ENCODE data around the gene CDH6.

Gene CDH6

DNA sequence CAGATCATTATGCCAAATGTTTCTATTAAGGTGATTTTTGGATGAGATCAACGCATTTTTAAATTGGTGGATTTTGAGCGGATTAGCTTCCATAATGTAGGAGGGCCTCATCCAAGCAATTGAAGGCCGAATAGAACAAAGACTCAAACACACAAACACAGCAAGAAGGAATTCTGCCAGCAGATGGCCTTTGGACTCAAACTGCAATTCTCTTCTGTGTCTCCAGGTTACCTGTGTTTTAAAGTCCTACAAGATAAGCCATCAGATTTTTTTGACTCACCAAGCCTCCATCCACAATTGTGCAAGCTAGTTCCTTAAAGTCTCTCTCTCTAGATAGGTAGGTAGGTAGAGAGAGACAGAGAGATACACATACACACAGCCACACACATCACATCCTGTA, 25.5 kb downstream of the CDH6 start:
- Mint-ChIP-seq H3K27ac (no peak overlapping the region), H3K36me3 (no peaks in the 10 kb centered on the region), H3K9me3 (no peaks in the 10 kb centered on the region), H3K4me3 (no peak overlapping the region), H3K4me1 (no peaks in the 10 kb centered on the region), H3K27me3 (no peaks in the 10 kb centered on the region)
- ATAC-seq, result no peak

GRCh38 chr5:31221001-31221400, 27.5 kb downstream of the CDH6 start:
- Mint-ChIP-seq H3K9me3 (no peaks in the 10 kb centered on the region), H3K27me3 (no peaks in the 10 kb centered on the region), H3K4me1 (no peaks in the 10 kb centered on the region), H3K27ac (no peak overlapping the region), H3K4me3 (no peak overlapping the region), H3K36me3 (no peaks in the 10 kb centered on the region)
- no peak for ATAC-seq

DNA sequence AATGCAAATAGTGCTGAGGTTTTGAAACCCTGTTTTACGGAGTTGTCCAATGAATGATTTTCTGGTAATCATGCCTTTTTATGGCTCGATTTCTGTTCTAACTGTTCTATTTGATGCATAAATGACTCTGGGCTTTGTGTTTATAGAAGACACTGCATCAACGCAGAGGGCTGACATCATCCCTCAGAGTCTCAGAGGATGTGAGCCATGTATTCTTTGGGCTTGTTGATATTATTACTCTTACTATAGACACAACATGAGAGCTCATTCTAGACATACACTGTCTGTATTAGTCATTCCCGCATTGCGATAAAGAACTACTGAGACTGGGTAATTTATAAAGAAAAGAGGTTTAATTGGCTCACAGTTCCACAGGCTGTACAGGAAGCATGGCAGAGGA, 31.6 kb downstream of the CDH6 start:
- Mint-ChIP-seq H3K27me3 (no peaks in the 10 kb centered on the region), H3K27ac (no peak overlapping the region), H3K4me3 (no peak overlapping the region), H3K9me3 (no peaks in the 10 kb centered on the region), H3K4me1 (no peaks in the 10 kb centered on the region), H3K36me3 (no peaks in the 10 kb centered on the region)
- ATAC-seq, result no peak

GRCh38 chr5:31225613-31226012, 32.1 kb downstream of the CDH6 start:
- no peak overlapping the region for H3K4me3 Mint-ChIP-seq
- H3K4me1 Mint-ChIP-seq, result no peaks in the 10 kb centered on the region
- no peak overlapping the region for H3K27ac Mint-ChIP-seq
- H3K36me3 Mint-ChIP-seq, result no peaks in the 10 kb centered on the region
- no peaks in the 10 kb centered on the region for H3K9me3 Mint-ChIP-seq
- no peaks in the 10 kb centered on the region for H3K27me3 Mint-ChIP-seq
- no peak for ATAC-seq

- H3K27ac Mint-ChIP-seq, result no peak overlapping the region
- no peaks in the 10 kb centered on the region for H3K36me3 Mint-ChIP-seq
Observed at GRCh38 chr5:31226651-31227050, 33.2 kb downstream of the CDH6 start.

GRCh38 chr5:31229266-31229665, 35.8 kb downstream of the CDH6 start:
- H3K4me1 Mint-ChIP-seq, result no peaks in the 10 kb centered on the region
- no peak overlapping the region for H3K27ac Mint-ChIP-seq
- no peak overlapping the region for H3K4me3 Mint-ChIP-seq
- H3K36me3 Mint-ChIP-seq, result no peaks in the 10 kb centered on the region
- H3K27me3 Mint-ChIP-seq, result no peaks in the 10 kb centered on the region
- ATAC-seq, result no peak
- no peaks in the 10 kb centered on the region for H3K9me3 Mint-ChIP-seq

More at GRCh38 chr5:31226651-31227050, 33.2 kb downstream of the CDH6 start:
- Mint-ChIP-seq H3K4me3 (no peak overlapping the region), H3K27me3 (no peaks in the 10 kb centered on the region), H3K9me3 (no peaks in the 10 kb centered on the region), H3K4me1 (no peaks in the 10 kb centered on the region)
- ATAC-seq, result no peak

DNA sequence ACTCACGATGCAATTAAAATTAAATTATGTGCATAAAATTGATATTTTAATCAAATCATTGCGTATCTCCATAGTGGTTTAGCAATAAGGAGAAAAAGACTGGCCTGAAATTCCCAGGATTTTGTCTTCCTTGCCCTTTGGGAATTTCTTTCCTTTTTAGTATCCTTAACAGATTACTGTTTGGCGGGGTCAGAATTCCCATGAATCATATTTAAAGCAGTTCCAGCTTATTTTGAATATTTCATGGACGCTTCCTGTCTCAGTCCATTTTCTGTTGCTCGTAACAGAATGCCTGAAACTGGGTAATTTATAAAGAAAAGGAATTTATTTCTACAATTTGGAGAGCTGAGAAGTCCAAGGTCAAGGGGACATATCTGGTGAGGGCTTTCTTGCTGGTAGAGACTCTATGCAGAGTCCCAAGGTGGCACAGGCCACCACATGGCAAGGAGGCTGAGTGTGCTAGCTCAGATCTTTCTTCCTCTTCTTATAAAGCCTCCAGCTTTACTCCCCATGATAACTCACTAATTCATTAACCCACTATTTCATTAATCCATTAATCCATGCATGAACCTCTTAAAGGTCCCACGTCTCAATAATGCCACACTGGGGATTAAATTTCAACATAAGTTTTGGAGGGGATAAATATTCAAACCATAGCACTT, 37.8 kb downstream of the CDH6 start:
- no peak overlapping the region for H3K4me3 Mint-ChIP-seq
- no peak for ATAC-seq
- H3K4me1 Mint-ChIP-seq, result no peaks in the 10 kb centered on the region

GRCh38 chr5:31232273-31232888, 38.9 kb downstream of the CDH6 start:
- no peak for ATAC-seq
- no peak overlapping the region for H3K27ac Mint-ChIP-seq
- H3K27me3 Mint-ChIP-seq, result no peaks in the 10 kb centered on the region
- H3K4me3 Mint-ChIP-seq, result no peak overlapping the region
- H3K36me3 Mint-ChIP-seq, result no peaks in the 10 kb centered on the region
- H3K9me3 Mint-ChIP-seq, result no peaks in the 10 kb centered on the region
- no peaks in the 10 kb centered on the region for H3K4me1 Mint-ChIP-seq

More for the DNA sequence above, 37.8 kb downstream of the CDH6 start:
- no peaks in the 10 kb centered on the region for H3K36me3 Mint-ChIP-seq
- H3K27me3 Mint-ChIP-seq, result no peaks in the 10 kb centered on the region
- H3K27ac Mint-ChIP-seq, result no peak overlapping the region
- H3K9me3 Mint-ChIP-seq, result no peaks in the 10 kb centered on the region

- no peaks in the 10 kb centered on the region for H3K36me3 Mint-ChIP-seq
- ATAC-seq, result no peak
- no peaks in the 10 kb centered on the region for H3K4me1 Mint-ChIP-seq
- H3K4me3 Mint-ChIP-seq, result no peak overlapping the region
- H3K27ac Mint-ChIP-seq, result no peak overlapping the region
- no peaks in the 10 kb centered on the region for H3K27me3 Mint-ChIP-seq
- H3K9me3 Mint-ChIP-seq, result no peaks in the 10 kb centered on the region
Observed at GRCh38 chr5:31235381-31235780, 41.9 kb downstream of the CDH6 start.

GRCh38 chr5:31236339-31236738, 42.9 kb downstream of the CDH6 start:
- Mint-ChIP-seq H3K36me3 (no peaks in the 10 kb centered on the region), H3K27ac (no peak overlapping the region), H3K4me1 (no peaks in the 10 kb centered on the region), H3K4me3 (no peak overlapping the region), H3K27me3 (no peaks in the 10 kb centered on the region), H3K9me3 (no peaks in the 10 kb centered on the region)
- ATAC-seq, result no peak

- no peak overlapping the region for H3K27ac Mint-ChIP-seq
- no peaks in the 10 kb centered on the region for H3K4me1 Mint-ChIP-seq
- no peaks in the 10 kb centered on the region for H3K36me3 Mint-ChIP-seq
- no peak overlapping the region for H3K4me3 Mint-ChIP-seq
- H3K9me3 Mint-ChIP-seq, result no peaks in the 10 kb centered on the region
- ATAC-seq, result no peak
- H3K27me3 Mint-ChIP-seq, result no peaks in the 10 kb centered on the region
Observed at GRCh38 chr5:31237174-31237573, 43.7 kb downstream of the CDH6 start.

DNA sequence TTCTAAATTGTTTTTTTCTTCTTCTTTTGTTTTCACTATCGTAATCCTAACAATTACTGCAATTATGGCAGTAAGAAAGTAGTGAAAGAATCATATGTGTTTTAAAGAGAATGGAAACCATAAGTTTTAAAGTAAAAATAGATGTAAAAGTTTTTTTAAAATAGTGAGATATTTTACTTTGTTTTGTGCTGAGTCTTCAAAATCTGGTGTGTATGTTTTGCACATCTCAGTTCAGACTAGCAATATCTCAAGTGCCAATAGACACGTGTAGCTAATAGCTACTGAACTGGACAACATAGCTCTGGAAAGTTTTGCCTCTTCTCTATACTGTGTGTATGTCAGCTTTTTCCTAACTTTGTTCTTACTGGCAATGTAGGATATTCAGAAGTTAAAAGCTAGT, 45.0 kb downstream of the CDH6 start:
- H3K4me3 Mint-ChIP-seq, result no peak overlapping the region
- H3K9me3 Mint-ChIP-seq, result no peaks in the 10 kb centered on the region
- no peaks in the 10 kb centered on the region for H3K36me3 Mint-ChIP-seq
- no peaks in the 10 kb centered on the region for H3K4me1 Mint-ChIP-seq
- no peak for ATAC-seq
- no peaks in the 10 kb centered on the region for H3K27me3 Mint-ChIP-seq
- no peak overlapping the region for H3K27ac Mint-ChIP-seq

DNA sequence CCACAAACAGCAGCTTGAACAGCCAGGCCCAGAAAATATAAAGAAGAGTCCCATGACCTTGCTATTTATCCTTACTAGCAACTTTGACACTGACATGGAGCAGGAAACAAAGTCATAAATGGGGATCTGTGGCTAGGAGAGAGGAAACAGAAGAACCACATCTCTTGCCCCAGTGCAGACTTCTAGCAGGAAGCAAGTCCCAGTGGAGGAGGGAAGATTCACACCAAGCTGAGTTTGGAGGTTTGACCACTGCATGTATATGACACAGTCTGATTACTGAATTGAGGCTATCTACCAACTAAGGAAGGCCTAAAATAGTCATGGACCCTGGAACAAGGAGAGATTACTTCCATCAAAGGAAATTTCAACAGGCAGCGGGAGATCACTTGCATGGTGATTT, 51.4 kb downstream of the CDH6 start:
- ATAC-seq, result no peak
- no peak overlapping the region for H3K27ac Mint-ChIP-seq
- H3K4me1 Mint-ChIP-seq, result no peaks in the 10 kb centered on the region
- H3K27me3 Mint-ChIP-seq, result no peaks in the 10 kb centered on the region
- no peaks in the 10 kb centered on the region for H3K36me3 Mint-ChIP-seq
- no peak overlapping the region for H3K4me3 Mint-ChIP-seq
- no peaks in the 10 kb centered on the region for H3K9me3 Mint-ChIP-seq

DNA sequence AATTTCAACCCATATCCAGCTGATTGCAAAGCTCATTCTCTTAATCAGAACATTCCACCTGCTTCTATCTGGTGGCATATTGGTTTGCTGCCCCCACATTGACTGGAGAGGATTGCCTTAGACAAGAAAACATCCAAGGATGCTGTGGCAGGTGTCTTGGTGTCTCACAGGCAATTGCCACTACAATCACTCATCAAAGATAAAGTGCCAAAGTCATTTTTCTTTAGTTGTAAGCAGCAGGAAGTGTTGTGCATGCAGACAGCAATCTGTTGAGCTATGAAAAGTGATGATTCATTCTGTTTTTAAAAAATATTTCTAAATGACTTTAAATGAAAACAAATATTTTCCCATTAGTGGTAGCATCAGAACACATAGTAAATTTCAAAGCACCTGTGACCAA, 53.9 kb downstream of the CDH6 start:
- H3K27me3 Mint-ChIP-seq, result no peaks in the 10 kb centered on the region
- no peak for ATAC-seq
- no peak overlapping the region for H3K4me3 Mint-ChIP-seq
- no peaks in the 10 kb centered on the region for H3K4me1 Mint-ChIP-seq
- no peak overlapping the region for H3K27ac Mint-ChIP-seq
- no peaks in the 10 kb centered on the region for H3K36me3 Mint-ChIP-seq
- H3K9me3 Mint-ChIP-seq, result no peaks in the 10 kb centered on the region

- H3K9me3 Mint-ChIP-seq, result peaks cover 6% of the 10 kb centered on the region
- no peaks in the 10 kb centered on the region for H3K36me3 Mint-ChIP-seq
- H3K27ac Mint-ChIP-seq, result no peak overlapping the region
- no peaks in the 10 kb centered on the region for H3K27me3 Mint-ChIP-seq
- ATAC-seq, result no peak
- H3K4me1 Mint-ChIP-seq, result no peaks in the 10 kb centered on the region
- H3K4me3 Mint-ChIP-seq, result no peak overlapping the region
Observed at GRCh38 chr5:31250201-31250600, 56.7 kb downstream of the CDH6 start.

DNA sequence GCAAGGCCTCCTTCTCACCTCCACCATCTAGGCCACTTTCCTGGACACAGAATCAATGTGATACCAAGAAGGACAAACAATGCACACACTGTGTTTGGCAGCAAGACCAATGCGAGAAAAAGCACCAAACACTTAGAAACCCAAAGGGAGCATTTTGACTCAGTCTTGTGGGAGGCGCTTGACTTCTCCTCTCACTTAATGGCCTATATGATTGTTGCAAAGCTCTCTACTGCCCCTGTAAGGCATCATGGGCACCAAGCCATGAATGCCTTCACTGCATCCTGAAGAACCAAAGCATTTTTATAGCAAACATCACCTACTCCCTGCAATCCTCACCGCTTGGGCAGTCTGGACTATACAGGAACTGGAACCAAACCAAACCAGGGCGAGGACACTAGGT, 57.5 kb downstream of the CDH6 start:
- H3K27me3 Mint-ChIP-seq, result no peaks in the 10 kb centered on the region
- H3K9me3 Mint-ChIP-seq, result peaks cover 6% of the 10 kb centered on the region
- no peaks in the 10 kb centered on the region for H3K4me1 Mint-ChIP-seq
- H3K27ac Mint-ChIP-seq, result no peak overlapping the region
- no peaks in the 10 kb centered on the region for H3K36me3 Mint-ChIP-seq
- H3K4me3 Mint-ChIP-seq, result no peak overlapping the region
- ATAC-seq, result no peak
